Caco-2 (cell line): Measurements from ENCODE around the gene CIART. TPM values are rescaled to one million over a fixed set of nuclear protein-coding genes. Genes with fewer than 3 reads are reported as not detected.
"Not testable (repeated sequence)": the region's sequence is repeated elsewhere in the genome, so short reads cannot be mapped to it uniquely, and the experiment has no call there.

Experiments
- BruUV-seq: library from RNA; stranded (reverse); fragments of 400-500 nt; replicated peaks from 2 replicates; lab custom pipeline; 2021; lab: Mats Ljungman, UMichigan
- CTCF ChIA-PET: fragments of 300-600 bp; sonication (Branson Sonifier 250); formaldehyde crosslinking; loops from one replicate; lab custom pipeline; 2022; ENCODE audit warnings: antibody characterized with exemption; lab: Charles Lee
- POLR2A ChIA-PET: fragments of 300-600 bp; sonication (Branson Sonifier 250); formaldehyde crosslinking; loops from one replicate; lab custom pipeline; 2022; ENCODE audit warnings: antibody characterized with exemption; lab: Charles Lee
- DNase-seq, 2 experiments: peaks; one replicate each; pipeline versions ENCODE4 v3.0.0 to v3.0.0-alpha.2; 2020 to 2022
- H3K27me3 ChIP-seq: replicated peaks from 2 replicates; pipeline ENCODE4 v1.6.0; 2011; ENCODE audit warnings: low read length; ENCODE audit not compliant: control insufficient read depth, insufficient read depth
- H3K36me3 ChIP-seq: 2 replicates; pipeline ENCODE4 v1.5.1; 2011; ENCODE audit warnings: low read length; ENCODE audit not compliant: control insufficient read depth, insufficient read depth
- H3K4me1 ChIP-seq: fragments of 250-450 bp; sonication (Bioruptor Pico); 2 replicates; pipeline ENCODE4 v1.5.1; 2020; ENCODE audit warnings: mild to moderate bottlenecking
- H3K4me3 ChIP-seq: 2 replicates; pipeline ENCODE4 v1.5.1; 2011; ENCODE audit warnings: low read depth, mild to moderate bottlenecking, control low read depth, low read length
- H3K9me3 ChIP-seq: fragments of 250-450 bp; sonication (Bioruptor Pico); 2 replicates; pipeline ENCODE4 v1.5.1; 2020; ENCODE audit warnings: mild to moderate bottlenecking, moderate library complexity
- H3K27ac Mint-ChIP-seq: one replicate; pipeline ENCODE4 v1.8.0; 2022; ENCODE audit warnings: mixed read lengths; ENCODE audit not compliant: unreplicated experiment
- H3K27me3 Mint-ChIP-seq: one replicate; pipeline ENCODE4 v1.8.0; 2022; ENCODE audit warnings: mixed read lengths; ENCODE audit not compliant: insufficient read depth, unreplicated experiment
- H3K36me3 Mint-ChIP-seq: one replicate; pipeline ENCODE4 v1.8.0; 2022; ENCODE audit warnings: mild to moderate bottlenecking, mixed read lengths; ENCODE audit not compliant: insufficient read depth, unreplicated experiment
- H3K4me1 Mint-ChIP-seq: one replicate; pipeline ENCODE4 v1.8.0; 2022; ENCODE audit warnings: low read depth, mixed read lengths; ENCODE audit not compliant: unreplicated experiment
- H3K4me3 Mint-ChIP-seq: one replicate; pipeline ENCODE4 v1.8.0; 2022; ENCODE audit warnings: mild to moderate bottlenecking, moderate library complexity, mixed read lengths; ENCODE audit not compliant: unreplicated experiment
- H3K9me3 Mint-ChIP-seq: one replicate; pipeline ENCODE4 v1.8.0; 2022; ENCODE audit warnings: mixed read lengths; ENCODE audit not compliant: unreplicated experiment
- CTCF ChIP-seq, 2 experiments: fragments of 200-600 bp in 1 of 2; IDR thresholded peaks; 1 replicate in 1 of 2; 2 replicates in 1 of 2; pipeline versions ENCODE4 v1.5.1 to v1.8.0; 2011 to 2022; ENCODE audit warnings: antibody characterized with exemption in 1 of 2, control low read depth in 1 of 2, inconsistent platforms in 1 of 2, low read depth in 1 of 2, low read length in 1 of 2, mild to moderate bottlenecking in 1 of 2, moderate library complexity in 1 of 2; ENCODE audit not compliant: insufficient read depth in 1 of 2, severe bottlenecking in 1 of 2, unreplicated experiment in 1 of 2
- intact Hi-C: fragments of 100-400 bp; cut with micrococcal nuclease; formaldehyde crosslinking; loops from one replicate; pipeline ENCODE4 v1.10.0; 2022; ENCODE audit not compliant: unreplicated experiment
- total RNA-seq: library from RNA; stranded (reverse); gene quantifications from 2 replicates; pipeline ENCODE4 v1.2.3, GENCODE V29; 2022

CIART gene
- total RNA-seq, 1 experiment from 2014 or later: 3.2 TPM

- no TSS peak for BruUV-seq
- no peaks in the 10 kb centered on the region for H3K27me3 Mint-ChIP-seq
- TF ChIP-seq CTCF (IDR thresholded peaks at IDR 0.05; ENCODE audit: insufficient read depth in 1 of 2, low read depth in 1 of 2, low read length in 1 of 2, severe bottlenecking in 1 of 2, unreplicated experiment in 1 of 2): no peak
- peaks cover 12% of the 10 kb centered on the region for H3K36me3 Mint-ChIP-seq
- CTCF ChIA-PET: no interaction called here
- no peak overlapping the region for H3K27ac Mint-ChIP-seq
- no peaks in the 10 kb centered on the region for H3K9me3 ChIP-seq
- no peaks in the 10 kb centered on the region for H3K9me3 Mint-ChIP-seq
- no peak for DNase-seq
- no peak overlapping the region for H3K4me3 Mint-ChIP-seq
- POLR2A ChIA-PET: no interaction called here
- H3K4me1 ChIP-seq: no peaks in the 10 kb centered on the region
- H3K4me1 Mint-ChIP-seq: no peaks in the 10 kb centered on the region
- H3K36me3 ChIP-seq: no peaks in the 10 kb centered on the region
- intact Hi-C loops: no loop called here
- no peaks in the 10 kb centered on the region for H3K27me3 ChIP-seq
- no peak overlapping the region for H3K4me3 ChIP-seq
Measured at GRCh38 chr1:150309758-150310508, 27.6 kb downstream of the CIART start.

GRCh38 chr1:150311762-150312161 lies 29.4 kb downstream of the CIART start:
- H3K27me3 ChIP-seq: no peaks in the 10 kb centered on the region
- no TSS peak for BruUV-seq
- Mint-ChIP-seq H3K27me3 (no peaks in the 10 kb centered on the region), H3K4me3 (no peak overlapping the region), H3K27ac (no peak overlapping the region), H3K9me3 (no peaks in the 10 kb centered on the region), H3K4me1 (no peaks in the 10 kb centered on the region), H3K36me3 (peaks cover 7% of the 10 kb centered on the region)
- no peak overlapping the region for H3K4me3 ChIP-seq
- no peak for DNase-seq
- H3K4me1 ChIP-seq: no peaks in the 10 kb centered on the region
- intact Hi-C loops: no loop called here
- no peaks in the 10 kb centered on the region for H3K36me3 ChIP-seq
- no peaks in the 10 kb centered on the region for H3K9me3 ChIP-seq
- TF ChIP-seq CTCF (IDR thresholded peaks at IDR 0.05; ENCODE audit: insufficient read depth in 1 of 2, low read depth in 1 of 2, low read length in 1 of 2, severe bottlenecking in 1 of 2, unreplicated experiment in 1 of 2): no peak
- CTCF ChIA-PET: no interaction called here
- POLR2A ChIA-PET: no interaction called here

- H3K9me3 ChIP-seq, POLR2A ChIA-PET, H3K27me3 ChIP-seq, DNase-seq, CTCF ChIA-PET, H3K36me3 Mint-ChIP-seq, H3K9me3 Mint-ChIP-seq, intact Hi-C loops, H3K4me1 ChIP-seq, H3K27me3 Mint-ChIP-seq, H3K4me1 Mint-ChIP-seq, H3K27ac Mint-ChIP-seq, H3K36me3 ChIP-seq, H3K4me3 ChIP-seq, H3K4me3 Mint-ChIP-seq, BruUV-seq: not testable (repeated sequence)
Measured at GRCh38 chr1:150314691-150315090, 32.3 kb downstream of the CIART start.
